ENCODE results near the gene TCEAL7.
A peak's percentile ranks its signal among the peaks of the same experiment; 100 is the strongest.
"Not testable (repeated sequence)": the region's sequence is repeated elsewhere in the genome, so short reads cannot be mapped to it uniquely, and the experiment has no call there.

Gene TCEAL7

GRCh38 chrX:103329991-103330390, at the start of gene TCEAL7:
TCEAL7 (plus strand) TSS chrX:103330239; CDS start chrX:103331404, 1,165 bp downstream.
- no peak for DNase-seq (ENCODE audit: low read depth)
- peak within 1 kb of the TSS; percentile 53 for H3K4me3 ChIP-seq (ENCODE audit: low read depth, low read length)

GRCh38 chrX:103293118-103293517, 36.9 kb upstream of the TCEAL7 start:
- DNase-seq (ENCODE audit: low read depth), result no peak
- H3K4me3 ChIP-seq (ENCODE audit: low read depth, low read length), result no peak overlapping the region

- no peak for DNase-seq (ENCODE audit: low read depth)
Measured at GRCh38 chrX:103304705-103305104, 25.3 kb upstream of the TCEAL7 start.

GRCh38 chrX:103305666-103306065, 24.4 kb upstream of the TCEAL7 start:
- not testable (repeated sequence) for DNase-seq (ENCODE audit: low read depth); H3K4me3 ChIP-seq (ENCODE audit: low read depth, low read length)

More at GRCh38 chrX:103304705-103305104, 25.3 kb upstream of the TCEAL7 start:
- no peak overlapping the region for H3K4me3 ChIP-seq (ENCODE audit: low read depth, low read length)

GRCh38 chrX:103309860-103310554, 20.0 kb upstream of the TCEAL7 start:
- DNase-seq (ENCODE audit: low read depth), result no peak

GRCh38 chrX:103310555-103311398, 19.3 kb upstream of the TCEAL7 start, which contains the start of gene BEX2:
BEX2 (minus strand) TSS chrX:103310990; CDS start chrX:103309976, 1,014 bp downstream.
- no peak for DNase-seq (ENCODE audit: low read depth)
- peak within 1 kb of the TSS; percentile 54 for H3K4me3 ChIP-seq (ENCODE audit: low read depth, low read length)

More at GRCh38 chrX:103309860-103310554, 20.0 kb upstream of the TCEAL7 start:
- H3K4me3 ChIP-seq (ENCODE audit: low read depth, low read length), result peak overlapping the region; percentile 54

- no peak for DNase-seq (ENCODE audit: low read depth)
- H3K4me3 ChIP-seq (ENCODE audit: low read depth, low read length), result no peak overlapping the region
Measured at GRCh38 chrX:103311399-103311780, 18.6 kb upstream of the TCEAL7 start.

GRCh38 chrX:103330681-103331288, 746 bp downstream of the TCEAL7 start:
- H3K4me3 ChIP-seq (ENCODE audit: low read depth, low read length), result peak overlapping the region; percentile 53
- DNase-seq (ENCODE audit: low read depth), result no peak

GRCh38 chrX:103338663-103339062, 8.6 kb downstream of the TCEAL7 start:
- DNase-seq (ENCODE audit: low read depth), result no peak

GRCh38 chrX:103343105-103343504, 13.1 kb downstream of the TCEAL7 start:
- H3K4me3 ChIP-seq (ENCODE audit: low read depth, low read length), result no peak overlapping the region
- DNase-seq (ENCODE audit: low read depth), result no peak

More at GRCh38 chrX:103338663-103339062, 8.6 kb downstream of the TCEAL7 start:
- H3K4me3 ChIP-seq (ENCODE audit: low read depth, low read length), result no peak overlapping the region

- DNase-seq (ENCODE audit: low read depth), result no peak
- H3K4me3 ChIP-seq (ENCODE audit: low read depth, low read length), result no peak overlapping the region
Measured at GRCh38 chrX:103344606-103345005, 14.6 kb downstream of the TCEAL7 start.

GRCh38 chrX:103347682-103348397, 17.8 kb downstream of the TCEAL7 start:
- no peak overlapping the region for H3K4me3 ChIP-seq (ENCODE audit: low read depth, low read length)
- no peak for DNase-seq (ENCODE audit: low read depth)

GRCh38 chrX:103356130-103356798, 26.2 kb downstream of the TCEAL7 start, which contains the start of gene TCEAL9:
TCEAL9 (plus strand) TSS chrX:103356506; CDS start chrX:103357685, 1,179 bp downstream.
- peak within 1 kb of the TSS; percentile 78 for H3K4me3 ChIP-seq (ENCODE audit: low read depth, low read length)
- peak; percentile 62 for DNase-seq (ENCODE audit: low read depth)

GRCh38 chrX:103356858-103357257, 26.8 kb downstream of the TCEAL7 start:
- no peak for DNase-seq (ENCODE audit: low read depth)

GRCh38 chrX:103357871-103358270, 27.8 kb downstream of the TCEAL7 start:
- peak overlapping the region; percentile 78 for H3K4me3 ChIP-seq (ENCODE audit: low read depth, low read length)
- DNase-seq (ENCODE audit: low read depth), result no peak

More at GRCh38 chrX:103356858-103357257, 26.8 kb downstream of the TCEAL7 start:
- peak overlapping the region; percentile 78 for H3K4me3 ChIP-seq (ENCODE audit: low read depth, low read length)

GRCh38 chrX:103359605-103360004, 29.6 kb downstream of the TCEAL7 start:
- DNase-seq (ENCODE audit: low read depth); H3K4me3 ChIP-seq (ENCODE audit: low read depth, low read length): not testable (repeated sequence)

GRCh38 chrX:103360092-103360491, 30.1 kb downstream of the TCEAL7 start:
- H3K4me3 ChIP-seq (ENCODE audit: low read depth, low read length), result no peak overlapping the region
- DNase-seq (ENCODE audit: low read depth), result no peak

- H3K4me3 ChIP-seq (ENCODE audit: low read depth, low read length), result no peak overlapping the region
- no peak for DNase-seq (ENCODE audit: low read depth)
Measured at GRCh38 chrX:103360916-103361315, 30.9 kb downstream of the TCEAL7 start.

- no peak overlapping the region for H3K4me3 ChIP-seq (ENCODE audit: low read depth, low read length)
- no peak for DNase-seq (ENCODE audit: low read depth)
Measured at GRCh38 chrX:103361798-103362197, 31.8 kb downstream of the TCEAL7 start.
